Renal cortex interstitium (tissue), 15 donors: ENCODE results near the gene RFXAP. TPM values are rescaled to one million over a fixed set of nuclear protein-coding genes. Genes with fewer than 3 reads are reported as not detected.
"Not testable (repeated sequence)": the region's sequence is repeated elsewhere in the genome, so short reads cannot be mapped to it uniquely, and the experiment has no call there.

Source experiments
- DNase-seq, 11 donors: peaks; one replicate each; pipeline ENCODE4 v3.0.0-alpha.2; 2013; ENCODE audit warnings: low read depth in 9 of 11, low spot score in 4 of 11; ENCODE audit errors: extremely low read depth in 1 of 11
- long read RNA-seq, 16 experiments: transcript quantifications; one replicate each; lab custom pipeline, GENCODE V29; 2026
- polyA plus RNA-seq, 3 donors: library from polyadenylated mRNA; unstranded; fragments of 120-200 nt; gene quantifications; one replicate each; pipeline ENCODE4 v1.2.1, GENCODE V29; 2013; ENCODE audit not compliant: insufficient read length in 3 of 3

RFXAP gene, protein sequence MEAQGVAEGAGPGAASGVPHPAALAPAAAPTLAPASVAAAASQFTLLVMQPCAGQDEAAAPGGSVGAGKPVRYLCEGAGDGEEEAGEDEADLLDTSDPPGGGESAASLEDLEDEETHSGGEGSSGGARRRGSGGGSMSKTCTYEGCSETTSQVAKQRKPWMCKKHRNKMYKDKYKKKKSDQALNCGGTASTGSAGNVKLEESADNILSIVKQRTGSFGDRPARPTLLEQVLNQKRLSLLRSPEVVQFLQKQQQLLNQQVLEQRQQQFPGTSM
- 10 to 100 TPM; 12.7 to 19.5 (median 13.5) TPM for polyA plus RNA-seq
- long read RNA-seq, donor 1, partial matches to known transcripts: 62 of 108 reads
- long read RNA-seq, donor 1, other reads (novel, unspliced or antisense): 43 of 108 reads
- long read RNA-seq, donor 2, transcript RFXAP-201 (3 exons, 2,304 nt): major isoform, 6 of 77 reads
- long read RNA-seq, donor 2, partial matches to known transcripts: 41 of 77 reads
- long read RNA-seq, donor 2, other reads (novel, unspliced or antisense): 30 of 77 reads
- long read RNA-seq, donor 3, transcript RFXAP-201 (3 exons, 2,304 nt): major isoform, 8 of 136 reads
- long read RNA-seq, donor 3, partial matches to known transcripts: 121 of 136 reads
- long read RNA-seq, donor 3, other reads (novel, unspliced or antisense): 7 of 136 reads
- long read RNA-seq, donor 4, partial matches to known transcripts: 0 of 3 reads
- long read RNA-seq, donor 4, other reads (novel, unspliced or antisense): 0 of 3 reads
- long read RNA-seq, donor 5: 0 reads
- long read RNA-seq, donor 6, partial matches to known transcripts: 78 of 82 reads
- long read RNA-seq, donor 6, other reads (novel, unspliced or antisense): 0 of 82 reads
- long read RNA-seq, donor 7, partial matches to known transcripts: 156 of 160 reads
- long read RNA-seq, donor 7, other reads (novel, unspliced or antisense): 0 of 160 reads
- long read RNA-seq, donor 8: 0 reads
- long read RNA-seq, donor 9, transcript RFXAP-201 (3 exons, 2,304 nt): major isoform, 5 of 83 reads
- long read RNA-seq, donor 9, partial matches to known transcripts: 35 of 83 reads
- long read RNA-seq, donor 9, other reads (novel, unspliced or antisense): 43 of 83 reads
- long read RNA-seq, donor 10, partial matches to known transcripts: 97 of 111 reads
- long read RNA-seq, donor 10, other reads (novel, unspliced or antisense): 11 of 111 reads
- long read RNA-seq, donor 11, transcript RFXAP-201 (3 exons, 2,304 nt): major isoform, 14 of 14 reads
- long read RNA-seq, donor 11, partial matches to known transcripts: 0 of 14 reads
- long read RNA-seq, donor 11, other reads (novel, unspliced or antisense): 0 of 14 reads
- long read RNA-seq, donor 12, partial matches to known transcripts: 46 of 133 reads
- long read RNA-seq, donor 12, other reads (novel, unspliced or antisense): 84 of 133 reads
- long read RNA-seq, donor 13: 0 reads
- long read RNA-seq, donor 14, transcript RFXAP-201 (3 exons, 2,304 nt): major isoform, 6 of 142 reads
- long read RNA-seq, donor 14, partial matches to known transcripts: 131 of 142 reads
- long read RNA-seq, donor 14, other reads (novel, unspliced or antisense): 5 of 142 reads
- long read RNA-seq, donor 15, transcript RFXAP-201 (3 exons, 2,304 nt): major isoform, 6 of 14 reads
- long read RNA-seq, donor 15, partial matches to known transcripts: 8 of 14 reads
- long read RNA-seq, donor 15, other reads (novel, unspliced or antisense): 0 of 14 reads
- long read RNA-seq, donor 16, transcript RFXAP-201 (3 exons, 2,304 nt): major isoform, 19 of 270 reads
- long read RNA-seq, donor 16, partial matches to known transcripts: 241 of 270 reads
- long read RNA-seq, donor 16, other reads (novel, unspliced or antisense): 10 of 270 reads

DNA sequence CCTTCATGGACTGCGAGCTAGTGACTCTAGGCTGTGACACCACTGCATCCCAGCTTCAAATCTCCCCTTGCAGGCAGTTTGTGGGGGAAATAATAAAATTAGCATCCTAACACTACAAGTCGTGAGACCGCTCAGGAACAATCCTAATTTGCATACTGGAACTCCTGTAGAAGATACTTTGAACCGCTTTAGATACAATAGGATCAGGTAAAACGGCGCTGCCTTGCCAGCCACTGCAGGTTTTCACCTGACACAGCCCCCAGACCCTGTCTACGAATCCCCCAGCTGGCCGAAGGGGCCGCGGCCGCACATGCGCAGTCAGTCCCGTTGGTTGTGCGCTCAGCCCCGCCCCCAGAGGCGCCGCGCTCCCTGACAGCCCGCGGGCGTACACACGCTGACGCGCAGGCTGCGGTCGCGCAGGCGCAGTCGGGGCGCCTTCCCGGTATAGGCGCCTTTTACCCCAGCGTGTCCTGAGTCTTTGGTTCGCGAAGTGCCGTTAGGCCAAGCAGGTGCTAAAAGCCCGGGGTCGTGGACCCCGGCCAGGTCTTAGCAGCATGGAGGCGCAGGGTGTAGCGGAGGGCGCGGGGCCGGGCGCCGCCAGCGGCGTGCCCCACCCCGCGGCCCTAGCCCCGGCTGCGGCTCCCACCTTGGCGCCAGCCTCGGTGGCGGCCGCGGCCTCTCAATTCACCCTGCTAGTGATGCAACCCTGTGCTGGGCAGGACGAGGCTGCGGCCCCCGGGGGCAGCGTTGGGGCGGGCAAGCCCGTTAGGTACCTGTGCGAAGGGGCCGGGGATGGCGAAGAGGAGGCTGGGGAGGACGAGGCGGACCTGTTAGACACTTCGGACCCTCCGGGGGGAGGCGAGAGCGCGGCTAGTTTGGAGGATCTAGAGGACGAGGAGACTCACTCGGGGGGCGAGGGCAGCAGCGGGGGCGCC is at the start of gene RFXAP:
Gene RFXAP, plus strand, starts transcription at position 419 of the 935 bp plus-strand sequence. Its CDS starts 136 bp downstream, at position 555.
- DNase-seq: peak; percentile 65 to 85 (median 81)

DNA sequence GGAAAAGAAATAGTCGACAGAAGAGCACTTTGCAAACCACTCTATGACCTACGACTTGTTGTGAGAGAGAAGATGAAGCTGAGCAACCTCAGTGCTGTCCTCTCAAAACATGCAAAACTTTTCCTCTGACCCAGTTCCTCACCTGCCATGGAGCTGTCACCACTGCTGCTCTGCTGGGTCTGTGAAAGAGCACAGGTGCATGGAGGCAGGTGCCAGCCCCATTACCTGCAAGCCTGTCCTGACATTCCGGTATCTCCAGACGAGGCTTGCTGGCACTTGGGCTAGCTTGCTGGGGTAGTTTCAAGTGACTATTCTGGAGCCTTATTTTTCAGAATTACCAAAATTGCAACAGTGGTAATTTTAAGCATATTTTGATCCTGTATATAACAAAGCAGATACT is 49.5 kb upstream of the RFXAP start:
- no peak for DNase-seq

DNA sequence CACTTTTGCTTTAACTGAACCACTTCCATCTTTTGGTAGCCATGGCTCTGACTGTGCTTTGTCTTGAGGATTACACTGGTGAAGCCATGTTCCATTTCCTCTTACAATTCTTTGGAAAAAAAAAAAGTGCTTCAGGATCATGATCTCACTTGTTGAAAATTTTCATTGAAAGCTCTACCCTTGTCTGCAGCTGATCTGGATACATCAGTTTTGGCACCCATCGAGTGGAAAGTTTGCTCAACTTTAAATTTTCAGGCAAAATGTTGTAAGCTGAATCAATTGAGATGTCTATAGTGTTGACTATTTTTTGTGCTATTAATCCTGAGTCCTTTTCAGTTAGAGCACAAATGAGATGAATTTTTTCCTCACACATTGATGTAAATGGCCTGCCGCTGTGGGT is 48.3 kb upstream of the RFXAP start:
- DNase-seq: no peak

DNA sequence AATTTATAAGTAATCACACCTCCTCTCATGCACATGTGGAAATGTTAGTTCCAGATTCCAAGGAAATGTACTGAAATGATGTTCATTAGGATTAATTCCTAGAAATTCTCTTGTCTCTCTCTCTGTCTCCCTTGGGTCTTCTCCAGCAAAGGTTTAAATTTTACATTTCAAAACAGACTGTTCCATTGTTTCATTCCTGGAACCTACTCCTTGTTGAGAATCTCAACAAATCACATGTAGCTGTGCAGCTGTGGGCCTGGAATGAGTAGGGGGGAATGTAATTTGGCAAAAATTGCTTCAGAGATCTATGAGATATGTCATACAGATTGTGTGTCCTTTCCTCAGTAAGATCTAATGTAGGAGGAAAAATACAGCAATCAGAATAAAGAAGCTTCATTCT is 46.2 kb upstream of the RFXAP start:
- DNase-seq: no peak

DNA sequence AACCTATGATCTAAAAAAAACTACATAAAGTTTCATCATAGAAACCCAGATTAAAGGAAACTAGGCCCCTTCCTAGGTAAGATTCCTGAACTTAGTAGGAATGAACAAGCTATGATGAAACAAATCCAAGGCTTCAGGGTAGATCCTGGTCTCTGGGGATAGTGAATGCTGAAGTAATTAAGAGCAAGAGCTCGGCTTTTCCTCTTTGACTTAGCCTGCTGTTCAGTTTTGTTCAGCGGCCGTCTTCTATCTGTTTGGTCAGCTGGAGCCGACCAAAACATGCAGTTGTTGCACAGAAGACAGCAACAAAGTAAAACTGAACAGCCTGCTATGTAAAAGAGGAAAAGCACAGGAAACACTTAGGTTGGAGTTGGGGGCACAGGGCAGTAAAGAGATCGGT is 44.1 kb upstream of the RFXAP start:
- DNase-seq: peak in 3 of 11 donors; percentile 8 to 24 (median 23)

DNA sequence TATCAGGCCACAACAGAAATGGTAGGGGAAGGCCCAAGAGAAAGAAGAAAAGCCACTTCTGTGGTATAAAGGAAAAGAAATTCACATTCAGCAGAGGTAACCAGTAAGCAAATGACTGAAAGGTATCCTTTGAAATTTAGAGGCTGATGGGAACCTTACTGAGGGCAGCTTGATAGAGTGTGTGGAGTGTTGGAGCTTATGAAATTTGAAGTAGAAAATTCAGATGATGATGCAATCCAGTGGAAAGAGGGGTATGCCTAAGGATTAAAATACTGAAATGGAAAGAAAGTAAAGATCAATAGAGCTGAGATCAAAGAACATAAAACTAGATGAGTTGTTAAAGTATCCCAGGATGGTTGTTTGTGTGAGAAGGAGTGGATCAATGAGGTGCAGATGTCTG is 42.8 kb upstream of the RFXAP start:
- DNase-seq: no peak

DNA sequence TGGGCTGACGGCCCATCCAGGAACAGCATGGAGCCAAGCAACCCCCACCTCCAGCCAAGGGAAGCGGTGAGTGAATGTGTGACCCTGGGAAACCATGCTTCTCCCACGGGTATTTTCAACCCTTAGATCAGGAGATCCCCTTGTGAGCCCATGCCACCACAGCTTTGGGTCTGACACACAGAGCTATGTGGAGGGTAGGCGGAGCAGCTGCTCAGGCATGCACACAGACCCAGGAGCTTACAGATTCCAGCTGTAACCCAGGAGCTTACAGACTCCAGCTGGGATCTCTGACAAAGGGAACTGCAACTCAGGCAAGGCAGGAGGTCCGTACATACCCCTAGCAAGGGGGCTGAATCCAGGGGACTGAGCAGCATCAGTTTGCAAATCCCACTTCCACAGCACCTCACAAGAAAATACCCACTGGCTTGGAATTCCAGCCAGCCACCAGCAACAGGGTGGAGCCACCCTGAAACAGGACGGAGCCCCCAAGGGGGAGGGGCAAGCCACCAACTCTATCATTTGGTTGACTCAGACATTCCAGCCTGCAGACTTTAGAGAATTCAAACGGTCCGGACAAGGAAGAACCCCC is 40.8 kb upstream of the RFXAP start:
- DNase-seq: peak; percentile 52 to 82 (median 68)

DNA sequence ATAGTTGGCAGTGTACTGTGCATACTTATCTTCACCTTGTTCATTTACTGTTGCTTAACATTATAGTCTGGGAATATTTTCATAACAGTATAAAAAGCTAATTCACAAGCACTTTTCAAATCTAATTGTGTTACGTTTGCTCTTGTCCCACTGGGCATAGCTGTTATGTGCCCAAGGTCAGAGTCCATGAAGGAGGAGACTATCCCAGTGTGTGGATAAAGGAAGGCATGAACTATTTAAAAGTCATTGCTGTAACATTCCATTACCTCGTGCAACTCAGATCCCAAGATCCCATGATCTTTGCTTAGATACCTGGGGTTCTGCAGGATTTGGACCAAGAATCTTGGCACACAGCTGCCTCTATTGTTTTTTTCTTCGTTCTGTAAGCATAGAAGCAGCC is 35.1 kb upstream of the RFXAP start:
- no peak for DNase-seq

DNA sequence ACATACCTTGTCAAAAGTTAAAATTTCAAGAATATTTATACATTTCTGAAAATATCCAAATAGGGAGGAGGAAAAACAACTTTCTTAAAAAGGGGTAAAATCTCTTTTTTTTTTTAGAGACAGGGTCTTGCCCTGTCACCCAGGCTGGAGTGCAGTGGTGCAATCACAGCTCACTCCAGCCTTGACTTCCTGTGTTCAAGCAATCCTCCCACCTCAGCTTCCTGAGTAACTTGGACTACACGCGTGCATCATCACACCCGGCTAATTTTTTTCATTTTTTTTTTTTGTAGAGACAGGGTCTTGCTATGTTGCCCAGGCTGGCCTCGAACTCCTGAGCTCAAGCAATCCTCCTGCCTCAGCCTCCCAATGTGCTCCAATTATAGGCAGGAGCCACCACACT is 32.8 kb upstream of the RFXAP start:
- not testable (repeated sequence) for DNase-seq

DNA sequence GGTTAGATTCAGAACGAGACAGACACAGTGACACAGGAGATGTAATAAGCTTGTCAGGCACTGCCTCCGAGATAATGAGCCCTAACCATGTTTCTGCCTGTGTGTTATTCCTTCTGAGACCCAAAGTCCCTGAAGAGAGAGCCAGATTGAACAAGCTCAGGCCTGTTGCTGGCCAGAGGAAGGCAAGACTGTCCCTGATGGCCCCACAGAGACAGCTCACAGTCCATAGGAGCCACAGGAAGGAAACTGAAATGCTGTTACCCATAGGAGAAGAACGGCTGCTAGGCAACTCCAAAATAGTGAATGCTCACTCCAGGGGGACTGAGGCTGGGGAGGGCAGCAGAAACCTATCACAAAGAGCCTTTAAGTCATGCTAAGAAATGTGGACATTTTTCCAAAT is 31.8 kb upstream of the RFXAP start:
- no peak for DNase-seq

DNA sequence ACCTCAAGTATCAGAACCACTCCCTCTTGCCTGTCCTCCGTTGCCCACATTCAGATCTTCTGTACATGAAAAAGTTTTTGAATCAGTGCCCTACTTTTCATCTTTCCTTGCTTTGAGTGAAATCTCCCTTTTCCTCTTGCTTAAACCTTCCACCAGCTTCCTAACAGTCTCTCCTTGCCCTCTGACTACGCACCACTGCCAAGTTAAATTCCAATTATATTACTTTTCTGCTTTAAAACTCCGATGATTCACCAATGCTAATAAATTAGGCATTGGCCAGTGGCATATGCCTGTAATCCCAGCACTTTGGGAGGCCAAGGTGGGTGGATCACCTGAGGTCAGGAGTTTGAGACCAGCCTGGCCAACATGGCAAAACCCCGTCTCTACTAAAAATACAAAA is 30.7 kb upstream of the RFXAP start:
- no peak for DNase-seq

DNA sequence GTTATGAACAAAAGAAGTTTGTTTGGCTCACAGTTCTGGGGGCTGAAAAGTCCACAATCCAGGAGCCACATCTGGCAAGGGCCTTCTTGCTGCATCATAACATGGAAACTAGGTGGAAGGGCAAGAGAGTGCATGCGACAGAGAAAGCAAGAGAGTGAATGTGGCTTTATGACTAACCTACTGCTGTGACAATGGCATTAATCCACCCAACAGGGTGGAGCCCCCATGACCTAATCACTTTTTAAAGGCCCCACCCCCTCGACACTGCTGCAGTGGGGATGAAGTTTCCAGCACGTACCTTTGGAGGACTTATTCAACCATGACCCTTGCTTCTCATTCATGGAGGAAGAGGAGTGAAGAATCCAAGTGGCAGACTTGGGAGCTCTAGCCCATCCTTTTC is 30.0 kb upstream of the RFXAP start:
- DNase-seq: no peak

DNA sequence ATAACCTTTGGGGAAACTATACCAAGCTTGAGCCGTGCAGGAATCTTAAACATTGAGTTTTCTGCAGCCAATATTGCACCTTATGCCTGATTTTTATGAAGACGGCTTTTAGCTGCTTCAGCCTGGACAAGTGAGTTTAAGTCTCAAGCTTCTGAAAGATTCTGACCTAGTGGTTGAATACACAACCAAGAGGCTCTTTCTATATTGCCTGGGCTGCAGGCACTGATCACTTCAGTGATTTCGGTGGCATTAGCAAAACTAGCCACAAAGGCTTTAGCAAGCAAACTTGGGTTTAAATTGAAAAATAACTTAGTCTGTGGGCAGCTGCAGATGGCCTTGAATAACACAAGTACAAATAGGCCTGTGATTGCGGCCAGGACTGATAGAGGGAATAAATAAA is 29.3 kb upstream of the RFXAP start:
- no peak for DNase-seq

DNA sequence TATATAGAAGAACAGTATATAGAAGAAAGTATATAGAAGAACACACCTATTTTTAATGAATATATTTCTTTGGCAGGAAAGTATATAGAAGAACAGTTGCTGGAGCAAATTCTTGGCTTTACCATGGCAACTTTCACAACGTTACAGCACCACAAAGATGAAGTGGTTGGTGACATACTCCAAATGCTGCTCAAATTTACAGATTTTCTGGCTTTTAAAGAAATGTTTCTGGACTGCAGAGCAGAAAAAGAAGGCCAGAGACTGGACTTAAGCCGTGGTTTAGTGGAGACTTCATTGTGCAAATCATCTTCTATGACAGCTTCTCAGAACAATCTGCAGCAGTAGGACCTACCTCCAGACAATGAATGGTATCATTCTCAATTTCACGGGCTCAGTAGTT is 24.3 kb upstream of the RFXAP start:
- no peak for DNase-seq

DNA sequence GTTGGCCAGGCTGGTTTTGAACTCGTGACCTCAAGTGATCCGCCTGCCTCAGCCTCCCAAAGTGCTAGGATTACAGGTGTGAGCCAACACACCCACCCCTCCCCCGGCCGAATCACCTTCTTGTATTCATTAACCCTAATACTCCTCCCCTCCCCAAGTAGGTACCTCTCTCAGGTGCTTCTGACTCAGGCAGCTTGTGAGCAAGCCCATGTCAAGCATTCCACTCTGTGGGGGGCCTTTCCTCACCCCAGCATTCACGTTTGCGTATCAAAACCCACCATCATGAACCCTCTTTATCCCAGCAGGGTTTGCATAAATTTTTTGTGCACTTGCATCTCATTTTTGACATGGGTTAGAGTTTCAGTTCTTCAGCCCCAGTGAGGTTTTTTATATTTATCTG is 23.6 kb upstream of the RFXAP start:
- no peak for DNase-seq

DNA sequence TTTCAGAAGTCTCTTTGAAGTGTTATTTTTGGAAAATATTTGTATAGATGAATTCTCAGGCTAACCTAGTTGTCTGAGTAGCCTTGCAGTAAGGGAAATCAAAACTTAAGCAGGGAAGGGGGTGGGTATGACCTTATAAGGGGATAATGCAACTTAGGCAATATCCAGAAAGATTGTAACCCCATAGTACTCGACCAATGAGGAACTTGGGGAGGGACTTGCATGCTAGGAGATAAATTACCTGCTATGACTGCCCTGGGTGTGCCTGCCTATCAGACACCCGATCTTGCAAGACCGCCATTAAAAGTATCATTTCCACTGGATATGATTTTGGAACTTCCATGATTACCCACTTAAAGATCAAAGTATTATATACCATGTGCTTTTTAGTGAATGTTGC is 23.0 kb upstream of the RFXAP start:
- DNase-seq: no peak

DNA sequence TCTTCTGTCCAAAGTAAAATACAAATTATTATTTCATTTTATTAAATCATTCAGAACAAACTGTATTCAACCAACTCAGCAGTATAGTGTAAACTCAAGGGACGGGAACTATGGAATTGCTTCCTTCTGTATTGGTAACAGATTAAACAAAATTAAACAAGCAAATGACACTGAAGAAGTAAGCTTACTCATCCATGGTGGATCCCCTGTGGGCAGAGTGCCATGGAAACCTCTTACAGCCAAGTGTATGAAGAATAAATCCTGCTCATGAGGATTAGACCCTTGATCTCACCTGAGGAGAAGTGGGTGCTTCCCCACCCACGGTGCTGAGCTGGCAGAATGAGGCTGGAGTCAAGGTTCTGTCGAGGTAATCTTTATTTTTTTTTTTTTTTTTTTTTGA is 18.0 kb upstream of the RFXAP start:
- no peak for DNase-seq
